ENCODE measurements around the gene TMEM121B. TPM values are rescaled to one million over a fixed set of nuclear protein-coding genes. Genes with fewer than 3 reads are reported as not detected.

The TMEM121B gene
- total and polyA plus RNA-seq, 2 experiments from 2014 or later: 2.0 to 7.2 TPM

DNA sequence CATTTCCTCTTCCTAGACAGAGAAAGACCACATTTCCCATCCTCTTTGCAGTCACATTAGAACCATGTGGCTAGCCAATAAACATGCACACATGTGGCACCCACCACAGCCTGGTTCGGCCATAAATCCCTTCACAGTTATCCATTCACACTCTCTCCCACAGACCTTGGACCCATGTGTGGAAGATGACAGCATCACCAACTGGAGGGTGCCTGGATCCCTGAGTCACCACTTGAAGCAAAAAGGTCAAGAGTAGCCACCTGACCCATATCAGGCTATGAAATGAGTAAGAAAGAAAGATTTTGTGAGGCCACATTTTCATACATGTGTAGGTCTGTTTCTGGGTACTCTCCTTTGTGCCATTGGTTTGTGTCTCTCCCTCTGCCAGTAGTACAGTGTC, 9.0 kb upstream of the TMEM121B start:
- peaks cover 7% of the 10 kb centered on the region for H3K27me3 Mint-ChIP-seq (ENCODE audit: insufficient read depth, low read depth, poor library complexity)

More for the DNA sequence above, 9.0 kb upstream of the TMEM121B start:
- Histone ChIP-seq H3K4me1 (ENCODE audit: insufficient read depth) (no peaks in the 10 kb centered on the region), H3K36me3 (ENCODE audit: insufficient read depth) (no peaks in the 10 kb centered on the region), H3K27ac (ENCODE audit: low read depth) (peak overlapping the region; percentile 55; the same call in 1 of the 2 replicates), H3K27me3 (ENCODE audit: insufficient read depth) (no peaks in the 10 kb centered on the region), H3K4me3 (no peak overlapping the region), H2AFZ (no peak overlapping the region), H3K4me2 (no peak overlapping the region), H3K9me2 (ENCODE audit: insufficient read depth) (no peaks in the 10 kb centered on the region), H4K20me1 (replicated peaks; ENCODE audit: insufficient read depth) (no peaks in the 10 kb centered on the region; the same call in 1 of the 2 replicates), H3F3A (replicated peaks; ENCODE audit: low read depth) (0 out of 2 replicates have a peak, but pooled peaks cover 3% of the 10 kb centered on the region), H3K79me2 (replicated peaks; ENCODE audit: insufficient read depth) (no peaks in the 10 kb centered on the region)
- H3K27ac Mint-ChIP-seq: no peak overlapping the region
- TF ChIP-seq JUNB (IDR thresholded peaks at IDR 0.05; ENCODE audit: unreplicated experiment): no peak
- no peak for TF ChIP-seq EZH2 (IDR thresholded peaks at IDR 0.05; ENCODE audit: low read depth, unreplicated experiment)
- no peak for TF ChIP-seq ZNF462 (CRISPR knock-in tag; IDR thresholded peaks at IDR 0.05)
- TF ChIP-seq, protein P1, sequence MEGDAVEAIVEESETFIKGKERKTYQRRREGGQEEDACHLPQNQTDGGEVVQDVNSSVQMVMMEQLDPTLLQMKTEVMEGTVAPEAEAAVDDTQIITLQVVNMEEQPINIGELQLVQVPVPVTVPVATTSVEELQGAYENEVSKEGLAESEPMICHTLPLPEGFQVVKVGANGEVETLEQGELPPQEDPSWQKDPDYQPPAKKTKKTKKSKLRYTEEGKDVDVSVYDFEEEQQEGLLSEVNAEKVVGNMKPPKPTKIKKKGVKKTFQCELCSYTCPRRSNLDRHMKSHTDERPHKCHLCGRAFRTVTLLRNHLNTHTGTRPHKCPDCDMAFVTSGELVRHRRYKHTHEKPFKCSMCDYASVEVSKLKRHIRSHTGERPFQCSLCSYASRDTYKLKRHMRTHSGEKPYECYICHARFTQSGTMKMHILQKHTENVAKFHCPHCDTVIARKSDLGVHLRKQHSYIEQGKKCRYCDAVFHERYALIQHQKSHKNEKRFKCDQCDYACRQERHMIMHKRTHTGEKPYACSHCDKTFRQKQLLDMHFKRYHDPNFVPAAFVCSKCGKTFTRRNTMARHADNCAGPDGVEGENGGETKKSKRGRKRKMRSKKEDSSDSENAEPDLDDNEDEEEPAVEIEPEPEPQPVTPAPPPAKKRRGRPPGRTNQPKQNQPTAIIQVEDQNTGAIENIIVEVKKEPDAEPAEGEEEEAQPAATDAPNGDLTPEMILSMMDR (conservative IDR thresholded peaks at IDR 0.05; ENCODE audit: low read depth in 2 of 2): no peak
- TF ChIP-seq NANOG (IDR thresholded peaks at IDR 0.05; ENCODE audit: borderline replicate concordance): no peak
- no peak for TF ChIP-seq CREB1 (CRISPR knock-in tag; IDR thresholded peaks at IDR 0.05; ENCODE audit: low read depth)
- no peak for TF ChIP-seq ZNF331 (CRISPR knock-in tag; IDR thresholded peaks at IDR 0.05; ENCODE audit: low read depth)
- TF ChIP-seq STAT1 (IDR thresholded peaks at IDR 0.05; ENCODE audit: unreplicated experiment): no peak
- no peak for TF ChIP-seq ZNF114 (CRISPR knock-in tag; IDR thresholded peaks at IDR 0.05)
- no peak for TF ChIP-seq EZH2phosphoT487 (IDR thresholded peaks at IDR 0.05; ENCODE audit: unreplicated experiment)
- no peak for TF ChIP-seq POLR2AphosphoS5 (IDR thresholded peaks at IDR 0.05; ENCODE audit: low read depth)
- TF ChIP-seq, protein P2, sequence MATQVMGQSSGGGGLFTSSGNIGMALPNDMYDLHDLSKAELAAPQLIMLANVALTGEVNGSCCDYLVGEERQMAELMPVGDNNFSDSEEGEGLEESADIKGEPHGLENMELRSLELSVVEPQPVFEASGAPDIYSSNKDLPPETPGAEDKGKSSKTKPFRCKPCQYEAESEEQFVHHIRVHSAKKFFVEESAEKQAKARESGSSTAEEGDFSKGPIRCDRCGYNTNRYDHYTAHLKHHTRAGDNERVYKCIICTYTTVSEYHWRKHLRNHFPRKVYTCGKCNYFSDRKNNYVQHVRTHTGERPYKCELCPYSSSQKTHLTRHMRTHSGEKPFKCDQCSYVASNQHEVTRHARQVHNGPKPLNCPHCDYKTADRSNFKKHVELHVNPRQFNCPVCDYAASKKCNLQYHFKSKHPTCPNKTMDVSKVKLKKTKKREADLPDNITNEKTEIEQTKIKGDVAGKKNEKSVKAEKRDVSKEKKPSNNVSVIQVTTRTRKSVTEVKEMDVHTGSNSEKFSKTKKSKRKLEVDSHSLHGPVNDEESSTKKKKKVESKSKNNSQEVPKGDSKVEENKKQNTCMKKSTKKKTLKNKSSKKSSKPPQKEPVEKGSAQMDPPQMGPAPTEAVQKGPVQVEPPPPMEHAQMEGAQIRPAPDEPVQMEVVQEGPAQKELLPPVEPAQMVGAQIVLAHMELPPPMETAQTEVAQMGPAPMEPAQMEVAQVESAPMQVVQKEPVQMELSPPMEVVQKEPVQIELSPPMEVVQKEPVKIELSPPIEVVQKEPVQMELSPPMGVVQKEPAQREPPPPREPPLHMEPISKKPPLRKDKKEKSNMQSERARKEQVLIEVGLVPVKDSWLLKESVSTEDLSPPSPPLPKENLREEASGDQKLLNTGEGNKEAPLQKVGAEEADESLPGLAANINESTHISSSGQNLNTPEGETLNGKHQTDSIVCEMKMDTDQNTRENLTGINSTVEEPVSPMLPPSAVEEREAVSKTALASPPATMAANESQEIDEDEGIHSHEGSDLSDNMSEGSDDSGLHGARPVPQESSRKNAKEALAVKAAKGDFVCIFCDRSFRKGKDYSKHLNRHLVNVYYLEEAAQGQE (IDR thresholded peaks at IDR 0.05; ENCODE audit: unreplicated experiment): no peak
- TF ChIP-seq ETS1 (IDR thresholded peaks at IDR 0.05): no peak
- ATAC-seq (no peak), DNase-seq (ENCODE audit: low spot score) (no peak)
- peaks cover 8% of the 10 kb centered on the region; the same call in 1 of the 3 replicates for H3K36me3 Mint-ChIP-seq (ENCODE audit: low read depth)
- H3K4me1 Mint-ChIP-seq: peaks cover 13% of the 10 kb centered on the region; the same call in 2 of the 3 replicates
- H3K9me3 Mint-ChIP-seq: no peaks in the 10 kb centered on the region
- H3K4me3 Mint-ChIP-seq: no peak overlapping the region

All from GM23338 (cell line).